Measurements from ENCODE around the gene TRAF3IP1. TPM values are rescaled to one million over a fixed set of nuclear protein-coding genes. Genes with fewer than 3 reads are reported as not detected.

The TRAF3IP1 gene, protein sequence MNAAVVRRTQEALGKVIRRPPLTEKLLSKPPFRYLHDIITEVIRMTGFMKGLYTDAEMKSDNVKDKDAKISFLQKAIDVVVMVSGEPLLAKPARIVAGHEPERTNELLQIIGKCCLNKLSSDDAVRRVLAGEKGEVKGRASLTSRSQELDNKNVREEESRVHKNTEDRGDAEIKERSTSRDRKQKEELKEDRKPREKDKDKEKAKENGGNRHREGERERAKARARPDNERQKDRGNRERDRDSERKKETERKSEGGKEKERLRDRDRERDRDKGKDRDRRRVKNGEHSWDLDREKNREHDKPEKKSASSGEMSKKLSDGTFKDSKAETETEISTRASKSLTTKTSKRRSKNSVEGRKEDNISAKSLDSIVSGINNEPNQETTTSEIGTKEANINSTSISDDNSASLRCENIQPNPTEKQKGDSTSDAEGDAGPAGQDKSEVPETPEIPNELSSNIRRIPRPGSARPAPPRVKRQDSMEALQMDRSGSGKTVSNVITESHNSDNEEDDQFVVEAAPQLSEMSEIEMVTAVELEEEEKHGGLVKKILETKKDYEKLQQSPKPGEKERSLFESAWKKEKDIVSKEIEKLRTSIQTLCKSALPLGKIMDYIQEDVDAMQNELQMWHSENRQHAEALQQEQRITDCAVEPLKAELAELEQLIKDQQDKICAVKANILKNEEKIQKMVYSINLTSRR
- 1 to 10 TPM; 8.4 to 9.5 TPM for total RNA-seq

GRCh38 chr2:238320246-238320647, at the start of gene TRAF3IP1:
Gene TRAF3IP1, plus strand, starts transcription at chr2:238320518. Its CDS starts 145 bp downstream, at chr2:238320663.

DNA sequence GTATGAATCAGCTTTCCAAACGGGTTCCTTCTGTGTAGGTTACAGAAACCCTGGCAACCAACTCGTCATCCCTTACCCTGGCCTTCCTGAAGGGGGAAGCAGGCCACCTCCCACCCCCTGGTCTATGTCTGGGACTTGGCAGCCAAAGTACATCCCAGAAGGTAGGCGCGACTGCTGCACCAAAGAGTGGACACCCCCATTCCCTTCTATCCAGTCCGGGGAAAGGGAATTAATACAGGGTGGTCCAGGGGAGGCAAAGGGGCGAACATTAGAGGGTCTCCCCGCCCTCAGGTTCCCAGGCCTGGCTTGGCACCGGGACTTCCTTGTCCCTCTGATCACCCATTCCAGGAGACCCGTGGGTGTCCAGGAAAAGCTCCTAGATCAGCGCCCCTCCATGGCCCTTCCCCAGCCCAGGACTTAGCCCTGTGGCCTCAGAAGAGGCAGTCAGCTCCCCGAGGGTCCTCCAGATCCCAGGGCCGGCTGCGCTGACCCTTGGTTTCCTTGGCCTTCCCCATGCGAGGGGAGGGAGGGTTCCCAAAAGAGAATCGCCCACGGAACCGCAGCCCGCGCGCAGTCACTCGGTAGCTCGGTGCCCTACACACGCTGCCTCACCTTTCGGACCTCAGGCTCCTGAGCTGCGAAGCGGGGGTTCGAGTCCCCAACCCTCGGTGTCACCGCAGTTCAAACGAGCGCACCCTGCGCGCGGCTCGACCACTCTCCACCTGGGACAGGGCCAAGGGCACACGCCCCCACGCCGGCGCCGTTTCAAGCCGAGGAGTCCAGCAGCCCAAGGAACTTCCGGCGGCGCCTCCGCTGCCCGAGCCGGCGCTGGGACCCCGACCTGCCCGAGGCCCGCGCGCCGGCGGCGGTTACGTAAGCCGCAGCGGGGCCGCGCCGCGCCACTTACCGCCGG, 32.3 kb upstream of the TRAF3IP1 start, which contains the start of gene PER2:
Gene PER2 (minus strand): TSS at position 874 of the 913 bp plus-strand sequence. CDS start 10,674 bp downstream, outside the sequence.

DNA sequence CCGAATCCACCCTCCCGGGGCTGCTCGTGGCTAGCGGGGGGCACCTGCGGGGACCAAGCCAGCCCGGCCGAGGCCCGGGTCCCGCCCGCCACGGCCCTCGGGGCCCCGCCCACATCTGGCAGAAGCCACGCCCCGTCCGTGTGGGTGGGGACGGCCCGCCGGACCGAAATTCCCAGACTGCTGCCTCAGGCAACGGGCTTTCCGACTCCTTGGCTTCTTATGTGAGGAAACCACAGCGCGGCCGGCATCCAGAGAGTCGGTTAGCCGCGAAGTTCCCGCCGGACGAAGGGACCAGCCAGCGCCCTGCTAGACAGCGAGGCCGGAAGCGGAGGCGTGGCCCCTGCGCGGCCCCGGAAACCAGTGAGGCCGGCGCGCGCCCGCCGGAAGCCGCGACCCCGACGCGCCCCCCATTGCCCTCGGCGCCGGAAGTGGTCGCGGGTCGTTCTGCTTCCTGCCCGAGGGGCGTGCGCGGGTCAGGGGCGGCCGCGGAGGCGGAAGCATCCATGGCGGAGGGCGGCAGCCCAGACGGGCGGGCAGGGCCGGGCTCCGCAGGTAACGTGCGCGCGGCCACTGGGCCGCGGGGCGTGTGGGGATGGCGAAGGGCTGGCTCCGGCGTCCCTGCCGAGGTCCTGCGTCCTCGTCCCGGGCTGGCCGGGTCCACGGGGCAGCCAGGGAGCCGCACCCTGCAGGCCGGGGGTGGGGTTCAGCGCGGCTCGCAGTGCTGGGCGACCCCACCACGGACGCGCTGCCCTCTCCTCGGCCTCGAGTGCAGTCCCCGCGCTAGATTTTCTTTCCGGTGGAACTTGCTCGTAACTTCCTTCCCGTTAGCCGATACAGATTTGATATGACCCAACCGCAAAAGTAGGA, 106.5 kb downstream of the TRAF3IP1 start, which contains the start of gene ASB1:
Gene ASB1 (plus strand): TSS at position 360 of the 867 bp plus-strand sequence. CDS start 144 bp downstream, at position 504.

Other genes starting within 250 kb of the TRAF3IP1 start
- gene ESPNL, start 220.2 kb upstream of the TRAF3IP1 start, total RNA-seq: under 1 TPM; 0.05 to 0.10 TPM
- gene KLHL30, start 181.8 kb upstream of the TRAF3IP1 start, total RNA-seq: not detected
- gene ERFE, start 161.5 kb upstream of the TRAF3IP1 start, total RNA-seq: under 1 TPM; 0.10 to 0.29 TPM
- 10 to 100 TPM; 55.5 to 57.0 TPM for gene ILKAP, start 116.8 kb upstream of the TRAF3IP1 start, total RNA-seq
- 1 to 10 TPM; 5.7 to 6.8 TPM for gene HES6, start 80.5 kb upstream of the TRAF3IP1 start, total RNA-seq
- gene PER2, start 31.9 kb upstream of the TRAF3IP1 start, total RNA-seq: 10 to 100 TPM; 14.1 TPM
- gene ASB1, start 106.4 kb downstream of the TRAF3IP1 start, total RNA-seq: 10 to 100 TPM; 30.3 to 31.7 TPM